Brain microvascular endothelial cell (primary cell): ENCODE results near the gene CPA4.

ENCODE experiments used
- DNase-seq: peaks from one replicate; pipeline ENCODE4 v3.0.0-alpha.2; 2020
- H3K27ac ChIP-seq: fragments of 250-450 bp; sonication (Bioruptor Pico); 2 replicates; pipeline ENCODE4 v1.5.1; 2020; ENCODE audit warnings: mild to moderate bottlenecking, moderate library complexity
- H3K27me3 ChIP-seq: fragments of 250-450 bp; sonication (Bioruptor Pico); replicated peaks from 2 replicates; pipeline ENCODE4 v1.5.1; 2020; ENCODE audit warnings: mild to moderate bottlenecking
- H3K36me3 ChIP-seq: fragments of 250-450 bp; sonication (Bioruptor Pico); replicated peaks from 2 replicates; pipeline ENCODE4 v1.5.1; 2020; ENCODE audit warnings: mild to moderate bottlenecking
- H3K4me3 ChIP-seq: 2 replicates; pipeline ENCODE4 v1.5.1; 2011; ENCODE audit warnings: low read depth, mild to moderate bottlenecking, control low read depth, low read length, moderate library complexity
- CTCF ChIP-seq: IDR thresholded peaks from 2 replicates; pipeline ENCODE4 v1.5.1; 2011; ENCODE audit warnings: low read depth, mild to moderate bottlenecking, moderate library complexity, low read length, control low read depth, inconsistent platforms; ENCODE audit errors: missing control alignments
- in situ Hi-C: cut with HindIII; loops from 2 replicates; pipeline ENCODE4 v1.10.0; 2017; ENCODE audit warnings: low sequenced_read_pairs, low pct_ligation_motif_present

CPA4 gene

GRCh38 chr7:130324306-130324943 is 31.5 kb downstream of the CPA4 start:
- peaks cover 17% of the 10 kb centered on the region for H3K36me3 ChIP-seq
- no peak overlapping the region for H3K27ac ChIP-seq
- no peak overlapping the region for H3K4me3 ChIP-seq
- DNase-seq = no peak
- no peak for TF ChIP-seq CTCF
- in situ Hi-C loops = no loop called here
- H3K27me3 ChIP-seq = no peaks in the 10 kb centered on the region

GRCh38 chr7:130329681-130330080 is 36.7 kb downstream of the CPA4 start:
- no peak for DNase-seq
- in situ Hi-C loops = no loop called here
- TF ChIP-seq CTCF = no peak
- H3K27me3 ChIP-seq = no peaks in the 10 kb centered on the region
- no peaks in the 10 kb centered on the region for H3K36me3 ChIP-seq
- no peak overlapping the region for H3K27ac ChIP-seq
- no peak overlapping the region for H3K4me3 ChIP-seq

- Histone ChIP-seq H3K27ac (no peak overlapping the region), H3K36me3 (no peaks in the 10 kb centered on the region), H3K4me3 (no peak overlapping the region), H3K27me3 (no peaks in the 10 kb centered on the region)
- TF ChIP-seq CTCF = no peak
- in situ Hi-C loops = no loop called here
- DNase-seq = no peak
Observed at GRCh38 chr7:130332259-130333053, 39.5 kb downstream of the CPA4 start.

GRCh38 chr7:130333832-130334231 is 40.9 kb downstream of the CPA4 start:
- H3K36me3 ChIP-seq = no peaks in the 10 kb centered on the region
- no peak for TF ChIP-seq CTCF
- no peak for DNase-seq
- no peak overlapping the region for H3K4me3 ChIP-seq
- H3K27ac ChIP-seq = no peak overlapping the region
- H3K27me3 ChIP-seq = no peaks in the 10 kb centered on the region
- in situ Hi-C loops = no loop called here

GRCh38 chr7:130334274-130334673 is 41.3 kb downstream of the CPA4 start:
- in situ Hi-C loops = no loop called here
- peak; percentile 27 for DNase-seq
- Histone ChIP-seq H3K36me3 (no peaks in the 10 kb centered on the region), H3K4me3 (no peak overlapping the region), H3K27me3 (no peaks in the 10 kb centered on the region), H3K27ac (no peak overlapping the region)
- no peak for TF ChIP-seq CTCF
